CD14-positive monocyte (primary cell): Measurements from ENCODE around the gene ITGA11. TPM values are rescaled to one million over a fixed set of nuclear protein-coding genes. Genes with fewer than 3 reads are reported as not detected.

ENCODE experiments used
- DNase-seq, 3 donors: peaks; one replicate each; pipeline ENCODE4 v3.0.0-alpha.2; 2011 to 2022
- H2AFZ ChIP-seq: 2 replicates; pipeline ENCODE4 v1.6.0; 2012; ENCODE audit warnings: mild to moderate bottlenecking, low read depth, low read length, inconsistent platforms; ENCODE audit not compliant: insufficient read depth, poor library complexity, severe bottlenecking
- H3K27ac ChIP-seq, 2 donors: 1 replicate in 1 of 2; 2 replicates in 1 of 2; pipeline ENCODE4 v1.5.1; 2012 to 2013; ENCODE audit warnings: low read length in 2 of 2, control low read depth in 1 of 2, inconsistent platforms in 1 of 2, low read depth in 1 of 2, mild to moderate bottlenecking in 1 of 2
- H3K27me3 ChIP-seq, 2 donors: one replicate each; pipeline versions ENCODE4 v1.6.0 to v1.6.1; 2011 to 2013; ENCODE audit warnings: low read length in 2 of 2; ENCODE audit not compliant: control insufficient read depth in 2 of 2, insufficient read depth in 2 of 2
- H3K36me3 ChIP-seq, 2 donors: replicated peaks in 1 of 2; 1 replicate in 1 of 2; 2 replicates in 1 of 2; pipeline versions ENCODE4 v1.5.1 to v1.6.1; 2012 to 2013; ENCODE audit warnings: low read length in 2 of 2, control low read depth in 1 of 2, inconsistent platforms in 1 of 2, mild to moderate bottlenecking in 1 of 2; ENCODE audit not compliant: insufficient read depth in 2 of 2, control insufficient read depth in 1 of 2
- H3K4me1 ChIP-seq, 2 donors: 1 replicate in 1 of 2; 2 replicates in 1 of 2; pipeline versions ENCODE4 v1.5.1 to v1.6.1; 2012 to 2013; ENCODE audit warnings: low read length in 2 of 2, control low read depth in 1 of 2, inconsistent platforms in 1 of 2, mild to moderate bottlenecking in 1 of 2, moderate library complexity in 1 of 2; ENCODE audit not compliant: insufficient read depth in 2 of 2, control insufficient read depth in 1 of 2
- H3K4me2 ChIP-seq: replicated peaks from 2 replicates; pipeline ENCODE3; 2012; ENCODE audit warnings: low read length, moderate library complexity, mild to moderate bottlenecking; ENCODE audit not compliant: poor library complexity, severe bottlenecking; ENCODE audit errors: extremely low read depth
- H3K4me3 ChIP-seq, 3 experiments: fragments of 200-600 bp in 1 of 3; sonication (generic) in 1 of 3; replicated peaks in 1 of 3; 1 replicate in 2 of 3; 2 replicates in 1 of 3; pipeline ENCODE4 v1.5.1; 2011 to 2013; ENCODE audit warnings: low read length in 3 of 3, mild to moderate bottlenecking in 3 of 3, control low read depth in 2 of 3, low read depth in 2 of 3, inconsistent platforms in 1 of 3, moderate library complexity in 1 of 3
- H3K79me2 ChIP-seq: 2 replicates; pipeline ENCODE4 v1.6.0; 2012; ENCODE audit warnings: mild to moderate bottlenecking, control low read depth, inconsistent platforms, low read length, moderate library complexity; ENCODE audit not compliant: insufficient read depth
- H3K9ac ChIP-seq: 2 replicates; pipeline ENCODE4 v1.6.0; 2017; ENCODE audit warnings: low read length, mild to moderate bottlenecking; ENCODE audit not compliant: insufficient read depth, poor library complexity, severe bottlenecking
- H3K9me3 ChIP-seq, 2 donors: replicated peaks in 1 of 2; 1 replicate in 1 of 2; 2 replicates in 1 of 2; pipeline versions ENCODE4 v1.5.1 to v1.6.1; 2012 to 2013; ENCODE audit warnings: low read length in 2 of 2, control low read depth in 1 of 2; ENCODE audit not compliant: control insufficient read depth in 1 of 2, insufficient read depth in 1 of 2
- H4K20me1 ChIP-seq: 2 replicates; pipeline ENCODE4 v1.6.0; 2012; ENCODE audit warnings: mild to moderate bottlenecking, low read length, control low read depth, moderate library complexity; ENCODE audit not compliant: insufficient read depth
- H3K27ac Mint-ChIP-seq, 7 donors: one replicate each; pipeline ENCODE4 v1.8.0; 2020; ENCODE audit warnings: mild to moderate bottlenecking in 7 of 7, mixed read lengths in 7 of 7, moderate library complexity in 6 of 7, inconsistent platforms in 2 of 7
- H3K27me3 Mint-ChIP-seq, 3 donors: one replicate each; pipeline ENCODE4 v1.8.0; 2021 to 2022; ENCODE audit warnings: low read depth in 3 of 3, mild to moderate bottlenecking in 3 of 3, mixed read lengths in 3 of 3, moderate library complexity in 3 of 3, inconsistent platforms in 1 of 3
- H3K36me3 Mint-ChIP-seq, 2 donors: one replicate each; pipeline ENCODE4 v1.8.0; 2020; ENCODE audit warnings: mixed read lengths in 2 of 2, inconsistent platforms in 1 of 2, mild to moderate bottlenecking in 1 of 2
- H3K4me1 Mint-ChIP-seq: one replicate; pipeline ENCODE4 v1.8.0; 2020; ENCODE audit warnings: mild to moderate bottlenecking, mixed read lengths
- H3K4me3 Mint-ChIP-seq, 2 donors: one replicate each; pipeline ENCODE4 v1.8.0; 2020; ENCODE audit warnings: mild to moderate bottlenecking in 2 of 2, mixed read lengths in 2 of 2, moderate library complexity in 1 of 2
- H3K9me3 Mint-ChIP-seq, 7 donors: one replicate each; pipeline ENCODE4 v1.8.0; 2020 to 2022; ENCODE audit warnings: mixed read lengths in 7 of 7, mild to moderate bottlenecking in 6 of 7, moderate library complexity in 6 of 7, inconsistent platforms in 2 of 7
- WGBS: methylation state at CpG from one replicate; pipeline ENCODE4 v1.1.5; 2013; ENCODE audit warnings: missing lambda C conversion rate; ENCODE audit not compliant: insufficient coverage; 5-methylcytosine and 5-hydroxymethylcytosine counted together
- intact Hi-C, 2 donors: fragments of 100-400 bp; cut with micrococcal nuclease; formaldehyde crosslinking; loops; one replicate each; pipeline versions ENCODE4 v1.15.0 to v1.15.1; 2023
- polyA plus RNA-seq, 3 donors: library from polyadenylated mRNA; depleted of rRNA in 1 of 3; unstranded in 2 of 3; stranded (reverse) in 1 of 3; fragments of 300-500 nt in 2 of 3; fragments of >200 nt in 1 of 3; fragmentation: Illumina TruSeq in 2 of 3; gene quantifications; 1 replicate in 2 of 3; 2 replicates in 1 of 3; pipeline ENCODE4 v1.2.3, GENCODE V29; 2012 to 2021
- TF ChIP-seq, protein P1 (sequence below): fragments of 200-600 bp; IDR thresholded peaks from one replicate; pipeline ENCODE4 v1.8.0; 2022; ENCODE audit warnings: antibody characterized with exemption, mild to moderate bottlenecking

Gene ITGA11
- polyA plus RNA-seq, 3 donors, result under 0.01 to 0.01 TPM; not detected in 1

DNA sequence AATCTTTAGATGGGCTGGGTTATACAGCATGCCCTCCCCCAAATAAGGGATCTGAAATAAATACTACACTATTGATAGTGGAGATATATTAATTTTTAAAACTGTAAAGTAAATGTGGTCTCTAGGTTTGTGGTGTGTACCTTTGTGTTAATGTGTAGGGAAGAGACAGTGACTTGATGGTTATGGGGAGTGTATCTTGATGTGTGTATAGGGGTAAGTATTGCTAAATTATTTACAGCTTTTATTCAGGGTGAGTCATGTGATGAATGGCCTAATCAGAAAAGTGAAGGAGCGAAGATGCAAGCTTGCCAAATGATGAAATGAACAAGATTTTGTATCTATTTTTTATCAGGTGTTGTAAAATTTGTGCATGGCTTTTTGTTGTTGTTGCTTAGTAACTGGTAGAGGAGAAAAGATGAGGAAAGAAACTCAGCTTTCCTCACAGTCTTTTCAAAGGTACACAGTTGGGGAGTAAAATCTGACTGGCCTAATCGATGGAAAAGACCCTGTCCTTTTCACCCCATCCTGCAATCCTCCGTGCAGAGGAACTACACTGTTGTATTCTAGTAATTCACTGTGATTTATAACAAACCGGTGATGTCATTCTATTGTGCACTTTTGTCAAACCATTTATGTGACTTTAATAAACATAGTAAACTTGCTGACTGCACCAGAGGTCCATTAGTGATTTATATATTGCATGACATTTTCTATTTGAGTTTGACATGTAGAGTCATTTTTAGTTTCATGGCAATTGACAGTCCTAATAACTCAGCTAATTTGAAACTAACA is 136.8 kb downstream of the ITGA11 start:
- H3K79me2 ChIP-seq, result peaks cover 54% of the 10 kb centered on the region
- peaks cover 19 to 20% of the 10 kb centered on the region in 2 donors for H3K4me1 ChIP-seq
- H2AFZ ChIP-seq, result no peak overlapping the region
- no peak overlapping the region for H3K9ac ChIP-seq
- TF ChIP-seq, protein P1, sequence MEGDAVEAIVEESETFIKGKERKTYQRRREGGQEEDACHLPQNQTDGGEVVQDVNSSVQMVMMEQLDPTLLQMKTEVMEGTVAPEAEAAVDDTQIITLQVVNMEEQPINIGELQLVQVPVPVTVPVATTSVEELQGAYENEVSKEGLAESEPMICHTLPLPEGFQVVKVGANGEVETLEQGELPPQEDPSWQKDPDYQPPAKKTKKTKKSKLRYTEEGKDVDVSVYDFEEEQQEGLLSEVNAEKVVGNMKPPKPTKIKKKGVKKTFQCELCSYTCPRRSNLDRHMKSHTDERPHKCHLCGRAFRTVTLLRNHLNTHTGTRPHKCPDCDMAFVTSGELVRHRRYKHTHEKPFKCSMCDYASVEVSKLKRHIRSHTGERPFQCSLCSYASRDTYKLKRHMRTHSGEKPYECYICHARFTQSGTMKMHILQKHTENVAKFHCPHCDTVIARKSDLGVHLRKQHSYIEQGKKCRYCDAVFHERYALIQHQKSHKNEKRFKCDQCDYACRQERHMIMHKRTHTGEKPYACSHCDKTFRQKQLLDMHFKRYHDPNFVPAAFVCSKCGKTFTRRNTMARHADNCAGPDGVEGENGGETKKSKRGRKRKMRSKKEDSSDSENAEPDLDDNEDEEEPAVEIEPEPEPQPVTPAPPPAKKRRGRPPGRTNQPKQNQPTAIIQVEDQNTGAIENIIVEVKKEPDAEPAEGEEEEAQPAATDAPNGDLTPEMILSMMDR, result no peak
- H3K9me3 Mint-ChIP-seq, result no peaks in the 10 kb centered on the region
- no peaks in the 10 kb centered on the region for H3K27me3 ChIP-seq
- peaks cover 28 to 51% of the 10 kb centered on the region in 2 donors for H3K36me3 Mint-ChIP-seq
- H3K4me3 ChIP-seq, result no peak overlapping the region
- 40% methylated on average over 1 of the region's 4 CpGs for WGBS
- intact Hi-C loops, result no loop called here
- H3K4me3 Mint-ChIP-seq, result no peak overlapping the region
- no peak overlapping the region for H3K27ac ChIP-seq
- H3K27ac Mint-ChIP-seq, result no peak overlapping the region
- DNase-seq, result no peak
- peaks cover 27% of the 10 kb centered on the region for H3K4me1 Mint-ChIP-seq
- H3K36me3 ChIP-seq, result peaks cover 23 to 44% of the 10 kb centered on the region in 2 donors
- H3K4me2 ChIP-seq, result no peak overlapping the region
- peaks cover 57% of the 10 kb centered on the region for H4K20me1 ChIP-seq
- H3K27me3 Mint-ChIP-seq, result peaks cover 0 to 2% (median 0%) of the 10 kb centered on the region in 3 donors
- no peaks in the 10 kb centered on the region for H3K9me3 ChIP-seq

DNA sequence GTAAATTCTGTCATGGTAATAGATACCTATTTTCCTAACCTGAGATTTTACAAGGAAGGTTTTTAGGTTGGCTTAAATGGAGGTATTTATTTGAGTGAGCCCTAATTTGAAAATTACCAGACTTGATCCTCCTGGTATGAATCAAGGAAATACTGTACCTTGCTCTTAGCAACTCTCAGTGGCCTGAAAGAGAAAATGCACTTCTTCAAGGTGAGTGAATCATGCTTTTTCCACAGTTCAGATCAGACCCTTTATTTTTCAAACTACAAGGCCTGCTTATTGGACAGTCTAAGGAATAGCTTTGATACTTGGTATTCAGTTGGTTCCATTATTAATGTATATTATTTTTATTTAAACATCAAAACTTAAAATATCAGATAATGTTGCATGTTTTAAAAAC is 139.0 kb downstream of the ITGA11 start:
- Mint-ChIP-seq H3K9me3 (no peaks in the 10 kb centered on the region), H3K4me3 (no peak overlapping the region), H3K4me1 (peaks cover 19% of the 10 kb centered on the region), H3K27me3 (peaks cover 0 to 2% (median 0%) of the 10 kb centered on the region in 3 donors), H3K36me3 (peaks cover 39 to 65% of the 10 kb centered on the region in 2 donors), H3K27ac (no peak overlapping the region)
- H3K79me2 ChIP-seq, result peaks cover 74% of the 10 kb centered on the region
- peaks cover 38 to 60% of the 10 kb centered on the region in 2 donors for H3K36me3 ChIP-seq
- intact Hi-C loops, result no loop called here
- no peak overlapping the region for H3K4me3 ChIP-seq
- no peak overlapping the region for H2AFZ ChIP-seq
- H3K27me3 ChIP-seq, result no peaks in the 10 kb centered on the region
- TF ChIP-seq, protein P1, result no peak
- no peak overlapping the region for H3K27ac ChIP-seq
- H3K9me3 ChIP-seq, result no peaks in the 10 kb centered on the region
- DNase-seq, result no peak
- no peak overlapping the region for H3K4me2 ChIP-seq
- H4K20me1 ChIP-seq, result peaks cover 76% of the 10 kb centered on the region
- peaks cover 0 to under 1% of the 10 kb centered on the region in 2 donors for H3K4me1 ChIP-seq
- no peak overlapping the region for H3K9ac ChIP-seq
